ENCODE measurements around the gene ABLIM3.

ABLIM3 gene

GRCh38 chr5:149221731-149222342, 80.5 kb downstream of the ABLIM3 start:
- Histone ChIP-seq H4K20me1 (ENCODE audit: insufficient read depth) (no peaks in the 10 kb centered on the region), H3K4me3 (IDR thresholded peaks at IDR 0.05; ENCODE audit: insufficient read depth, low read depth, low read length) (no peak overlapping the region), H3K9ac (no peak overlapping the region), H3K4me1 (ENCODE audit: low read depth, poor library complexity, severe bottlenecking) (no peaks in the 10 kb centered on the region), H3K27me3 (ENCODE audit: insufficient read depth, low read depth) (no peaks in the 10 kb centered on the region), H2AFZ (ENCODE audit: low read depth) (no peak overlapping the region), H3K4me2 (no peak overlapping the region), H3K79me2 (ENCODE audit: insufficient read depth, low read depth) (no peaks in the 10 kb centered on the region), H3K27ac (no peak overlapping the region), H3K36me3 (ENCODE audit: insufficient read depth) (no peaks in the 10 kb centered on the region)
- TF ChIP-seq CTCF (conservative IDR thresholded peaks at IDR 0.05; ENCODE audit: low read depth, low read length) = no peak

GRCh38 chr5:149223081-149223848, 82.0 kb downstream of the ABLIM3 start:
- H3K27ac ChIP-seq = no peak overlapping the region
- no peak overlapping the region for H3K4me3 ChIP-seq (IDR thresholded peaks at IDR 0.05; ENCODE audit: insufficient read depth, low read depth, low read length)
- no peaks in the 10 kb centered on the region for H4K20me1 ChIP-seq (ENCODE audit: insufficient read depth)
- no peak overlapping the region for H3K9ac ChIP-seq
- no peak overlapping the region for H2AFZ ChIP-seq (ENCODE audit: low read depth)
- no peaks in the 10 kb centered on the region for H3K4me1 ChIP-seq (ENCODE audit: low read depth, poor library complexity, severe bottlenecking)
- H3K36me3 ChIP-seq (ENCODE audit: insufficient read depth) = no peaks in the 10 kb centered on the region
- H3K27me3 ChIP-seq (ENCODE audit: insufficient read depth, low read depth) = no peaks in the 10 kb centered on the region
- H3K4me2 ChIP-seq = no peak overlapping the region
- H3K79me2 ChIP-seq (ENCODE audit: insufficient read depth, low read depth) = no peaks in the 10 kb centered on the region
- TF ChIP-seq CTCF (conservative IDR thresholded peaks at IDR 0.05; ENCODE audit: low read depth, low read length) = no peak

GRCh38 chr5:149224282-149224681, 83.0 kb downstream of the ABLIM3 start:
- no peaks in the 10 kb centered on the region for H3K36me3 ChIP-seq (ENCODE audit: insufficient read depth)
- no peaks in the 10 kb centered on the region for H4K20me1 ChIP-seq (ENCODE audit: insufficient read depth)
- H3K4me1 ChIP-seq (ENCODE audit: low read depth, poor library complexity, severe bottlenecking) = no peaks in the 10 kb centered on the region

GRCh38 chr5:149227168-149227826, 86.0 kb downstream of the ABLIM3 start:
- no peak overlapping the region for H3K4me2 ChIP-seq
- no peaks in the 10 kb centered on the region for H3K79me2 ChIP-seq (ENCODE audit: insufficient read depth, low read depth)

More at GRCh38 chr5:149224282-149224681, 83.0 kb downstream of the ABLIM3 start:
- TF ChIP-seq CTCF (conservative IDR thresholded peaks at IDR 0.05; ENCODE audit: low read depth, low read length) = no peak
- Histone ChIP-seq H2AFZ (ENCODE audit: low read depth) (no peak overlapping the region), H3K9ac (no peak overlapping the region), H3K27me3 (ENCODE audit: insufficient read depth, low read depth) (no peaks in the 10 kb centered on the region), H3K4me2 (no peak overlapping the region), H3K27ac (no peak overlapping the region), H3K4me3 (IDR thresholded peaks at IDR 0.05; ENCODE audit: insufficient read depth, low read depth, low read length) (no peak overlapping the region), H3K79me2 (ENCODE audit: insufficient read depth, low read depth) (no peaks in the 10 kb centered on the region)

More at GRCh38 chr5:149227168-149227826, 86.0 kb downstream of the ABLIM3 start:
- no peaks in the 10 kb centered on the region for H4K20me1 ChIP-seq (ENCODE audit: insufficient read depth)
- no peak overlapping the region for H3K4me3 ChIP-seq (IDR thresholded peaks at IDR 0.05; ENCODE audit: insufficient read depth, low read depth, low read length)
- no peak overlapping the region for H2AFZ ChIP-seq (ENCODE audit: low read depth)
- H3K36me3 ChIP-seq (ENCODE audit: insufficient read depth) = no peaks in the 10 kb centered on the region
- H3K27me3 ChIP-seq (ENCODE audit: insufficient read depth, low read depth) = no peaks in the 10 kb centered on the region
- TF ChIP-seq CTCF (conservative IDR thresholded peaks at IDR 0.05; ENCODE audit: low read depth, low read length) = no peak
- no peak overlapping the region for H3K9ac ChIP-seq
- H3K27ac ChIP-seq = no peak overlapping the region
- H3K4me1 ChIP-seq (ENCODE audit: low read depth, poor library complexity, severe bottlenecking) = no peaks in the 10 kb centered on the region

All from KMS-11 (cell line).